CD4-positive, alpha-beta T cell treated with Interleukin-10 for 1 hour (primary cell): Measurements from ENCODE around the gene ZNF583.

ENCODE experiments used
- DNase-seq: peaks from one replicate; pipeline ENCODE4 v3.0.0-alpha.2; 2020

The ZNF583 gene

DNA sequence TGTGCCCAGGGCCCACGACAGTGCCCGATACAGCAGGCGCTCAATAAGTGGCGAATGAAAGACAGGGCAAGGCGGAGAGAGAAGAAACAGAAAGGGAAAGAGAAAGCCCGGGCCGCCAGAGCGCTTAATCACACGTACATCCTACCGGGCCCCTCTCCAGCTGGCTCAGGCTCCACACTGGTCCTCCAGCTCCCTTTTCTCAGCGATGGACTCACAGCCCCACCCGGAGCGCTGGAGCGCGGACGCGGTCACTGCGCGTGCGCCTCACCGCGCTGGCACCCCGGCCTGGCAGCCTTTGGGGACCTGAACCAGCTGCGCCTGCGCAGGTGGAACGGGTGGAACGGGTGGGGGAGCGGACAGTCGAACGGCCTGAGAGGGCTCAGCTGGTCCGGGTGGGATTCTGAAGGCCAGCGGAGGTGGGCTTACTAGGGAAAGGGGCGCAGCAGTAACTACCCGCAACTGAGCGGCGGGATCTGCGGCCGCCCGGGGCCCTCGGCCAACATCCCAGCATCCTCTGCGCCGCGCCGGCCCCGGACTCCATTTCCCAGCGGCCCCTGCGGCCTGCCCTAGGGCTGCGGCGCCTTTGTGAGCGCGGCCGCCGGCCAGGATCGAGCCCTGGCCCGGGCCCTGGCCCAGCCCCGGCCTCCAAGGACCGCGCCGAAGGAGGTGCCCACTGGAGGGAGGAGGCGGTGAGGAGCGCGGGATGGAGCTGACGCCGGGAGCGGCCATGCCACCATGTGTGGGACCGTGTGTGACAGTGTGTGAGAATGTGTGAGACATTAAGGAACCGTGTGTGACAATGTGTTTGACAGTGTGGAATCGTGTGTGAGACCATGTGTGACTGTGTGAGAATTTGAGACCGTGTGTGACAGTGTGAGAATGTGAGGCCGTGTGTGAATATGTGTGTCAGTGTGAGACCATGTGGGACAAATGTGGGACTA, at the start of gene ZNF583:
Gene ZNF583, plus strand, starts transcription at position 569 of the 941 bp plus-strand sequence. CDS start 2,783 bp downstream, outside the sequence.
- DNase-seq = peak; percentile 94

DNA sequence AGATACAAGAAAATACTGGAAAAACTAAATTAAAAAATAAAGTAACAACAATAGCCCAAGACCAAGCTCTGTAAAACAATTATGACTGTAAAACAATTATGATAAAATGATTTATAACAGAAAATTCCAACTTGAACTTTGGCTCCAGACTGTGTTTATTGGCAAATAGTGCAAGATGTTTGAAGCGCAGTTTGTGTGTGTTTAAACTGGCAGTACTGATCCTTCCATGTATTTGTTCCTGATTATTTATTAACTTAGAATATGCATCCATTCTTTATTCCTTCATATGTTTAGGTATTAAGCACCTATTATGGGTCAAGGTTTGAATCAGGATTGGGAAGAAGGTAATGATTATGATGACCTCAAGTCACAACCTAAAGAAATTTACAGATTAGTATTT, 48.6 kb upstream of the ZNF583 start:
- DNase-seq = no peak

DNA sequence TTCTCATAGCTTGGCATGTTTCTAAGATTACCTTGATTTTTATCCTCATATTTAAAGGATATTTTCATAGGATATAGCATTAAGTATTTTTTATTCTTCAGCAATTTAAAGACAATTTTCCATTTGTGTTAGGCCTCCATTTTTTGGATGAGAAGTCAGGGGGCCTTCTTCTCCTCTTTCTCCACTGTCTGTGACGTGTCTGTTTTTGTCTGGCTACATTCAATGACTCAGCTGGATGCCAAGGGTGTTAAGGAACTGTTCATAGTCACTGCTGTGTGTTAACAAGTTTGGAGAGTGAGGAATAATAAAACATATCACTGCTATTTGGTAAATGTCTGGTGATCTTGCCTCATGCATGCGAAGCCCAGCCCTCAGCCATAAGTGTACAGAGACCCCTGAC, 47.2 kb upstream of the ZNF583 start:
- DNase-seq = no peak

DNA sequence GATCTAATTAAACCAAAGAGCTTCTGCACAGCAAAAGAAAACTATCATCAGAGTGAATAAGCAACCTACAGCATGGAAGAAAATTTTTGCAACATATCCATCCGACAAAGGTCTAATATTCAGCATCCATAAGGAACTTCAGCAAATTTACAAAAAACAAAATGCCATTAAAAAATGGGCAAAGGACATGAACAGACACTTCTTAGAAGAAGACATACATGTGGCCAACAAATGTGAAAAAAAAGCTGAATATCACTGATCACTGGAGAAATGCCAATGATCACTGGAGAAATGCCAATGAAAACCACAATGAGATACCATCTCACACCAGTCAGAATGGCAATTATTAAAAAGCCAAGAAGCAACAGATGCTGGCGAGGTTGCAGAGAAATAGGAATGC, 43.3 kb upstream of the ZNF583 start:
- no peak for DNase-seq

DNA sequence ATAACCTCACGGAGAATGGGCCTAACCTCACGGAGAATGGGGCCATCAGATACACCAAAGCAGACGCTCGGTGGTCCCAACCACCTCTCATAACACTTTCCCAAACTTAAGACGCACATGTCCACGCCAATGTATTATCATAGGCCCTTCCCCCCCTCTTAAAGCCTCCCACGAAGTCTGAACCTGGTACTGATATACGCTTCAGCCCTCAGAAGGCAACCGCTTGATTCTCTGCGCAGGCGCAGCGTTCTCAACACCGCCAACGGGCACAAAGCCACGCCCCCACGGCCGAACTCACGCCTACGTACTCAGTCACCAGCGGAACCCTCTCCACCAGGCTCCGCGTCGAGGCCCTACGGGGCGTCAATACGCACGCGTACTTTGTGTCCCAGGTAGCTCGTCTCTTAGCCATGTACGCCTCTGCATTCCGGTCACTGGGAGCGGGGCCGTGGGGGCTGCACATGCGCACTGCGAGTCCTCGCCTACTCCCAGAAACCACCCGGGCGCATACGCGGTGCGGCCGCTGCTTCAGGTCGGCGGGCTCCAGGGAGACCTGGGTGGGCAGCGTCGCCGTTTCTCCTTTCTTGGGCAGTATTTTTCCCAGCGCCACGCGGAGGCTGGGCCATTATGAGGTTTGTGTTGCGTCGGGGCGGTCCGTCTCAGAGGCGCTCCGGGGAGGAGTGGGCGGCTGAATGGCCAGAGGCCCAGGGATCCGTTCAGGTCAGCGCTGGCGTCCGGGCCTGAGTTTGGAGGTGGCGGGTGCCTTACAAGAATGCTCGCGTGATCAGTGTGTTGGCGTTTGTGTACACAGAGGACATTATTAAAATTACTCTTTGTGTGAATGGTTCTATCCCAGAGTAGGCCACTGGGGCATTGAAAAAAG, 36.1 kb upstream of the ZNF583 start:
- DNase-seq = peak; percentile 82

DNA sequence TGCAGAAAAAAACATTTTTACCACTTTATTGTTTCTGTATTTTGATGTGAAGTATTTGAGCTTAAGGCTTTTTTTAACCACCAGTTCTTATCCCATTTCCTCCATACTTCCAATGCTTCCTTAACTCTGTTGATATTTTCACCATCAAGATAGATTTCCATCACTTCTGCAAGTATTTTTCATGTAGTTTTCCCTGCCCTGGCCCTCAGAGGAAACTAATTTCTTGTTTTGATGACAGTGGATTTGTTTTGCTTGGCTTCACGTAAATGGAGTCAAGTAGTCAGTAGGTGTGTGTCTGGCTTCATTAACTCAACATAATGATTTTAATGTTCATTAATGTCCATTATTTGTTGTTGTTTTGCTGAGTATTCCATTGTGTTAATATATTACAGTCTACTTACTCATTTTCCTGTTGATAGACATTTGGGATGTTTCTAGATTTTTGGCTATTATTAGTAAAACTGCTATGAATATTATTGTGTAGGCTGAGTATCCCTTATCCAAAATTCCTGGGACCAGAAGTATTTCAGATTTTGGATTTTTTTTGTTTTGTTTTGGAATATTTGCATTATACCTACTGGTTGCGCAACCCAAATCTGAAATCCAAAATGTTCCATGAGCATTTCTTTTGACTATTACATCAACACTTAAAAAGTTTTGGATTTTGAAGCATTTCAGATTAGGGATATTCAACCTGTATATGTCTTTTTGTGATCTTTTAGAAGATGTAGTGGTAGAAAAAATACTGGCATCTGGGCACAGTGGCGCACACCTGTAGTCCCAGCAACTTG, 34.1 kb upstream of the ZNF583 start:
- no peak for DNase-seq

DNA sequence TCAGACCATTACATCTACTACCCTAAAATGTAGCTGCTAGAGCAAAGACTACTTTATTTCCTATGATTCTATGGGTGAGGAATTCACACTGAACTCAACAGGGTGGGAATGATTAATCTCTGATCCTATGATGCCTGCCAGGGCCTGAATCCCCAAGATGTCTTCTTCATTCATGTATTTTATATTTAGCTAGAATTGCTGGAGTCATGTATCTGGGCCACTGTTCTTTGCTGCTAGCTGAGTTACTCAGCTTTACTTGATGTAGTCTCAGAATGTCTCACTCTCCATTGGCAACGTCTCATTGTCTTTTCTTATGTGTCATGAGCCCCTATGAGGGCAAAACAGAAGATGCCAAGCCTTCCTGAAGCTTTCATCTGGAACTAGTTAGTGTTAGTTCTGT, 31.9 kb upstream of the ZNF583 start:
- DNase-seq = no peak

DNA sequence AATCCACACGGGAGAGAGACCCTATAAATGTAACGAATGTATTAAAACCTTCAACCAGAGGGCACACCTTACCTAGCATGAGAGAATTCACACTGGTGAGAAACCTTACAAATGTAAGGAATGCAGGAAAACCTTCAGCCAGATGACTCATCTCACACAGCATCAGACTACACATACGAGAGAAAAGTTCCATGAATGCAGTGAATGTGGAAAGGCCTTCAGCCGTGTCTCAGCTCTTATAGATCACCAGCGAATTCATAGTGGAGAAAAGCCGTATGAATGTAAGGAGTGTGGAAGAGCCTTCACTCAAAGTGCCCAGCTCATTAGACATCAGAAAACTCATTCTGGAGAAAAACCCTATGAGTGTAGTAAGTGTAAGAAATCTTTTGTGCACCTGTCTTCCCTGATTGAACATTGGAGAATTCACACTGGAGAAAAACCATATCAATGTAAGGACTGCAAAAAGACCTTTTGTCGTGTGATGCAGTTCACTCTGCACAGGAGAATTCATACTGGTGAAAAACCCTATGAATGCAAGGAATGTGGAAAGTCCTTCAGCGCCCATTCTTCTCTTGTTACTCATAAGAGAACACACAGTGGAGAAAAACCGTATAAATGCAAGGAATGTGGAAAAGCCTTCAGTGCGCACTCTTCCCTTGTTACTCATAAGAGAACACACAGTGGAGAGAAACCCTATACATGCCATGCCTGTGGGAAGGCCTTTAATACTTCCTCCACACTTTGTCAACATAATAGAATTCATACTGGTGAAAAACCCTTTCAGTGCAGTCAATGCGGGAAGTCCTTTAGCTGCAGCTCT, 26.8 kb upstream of the ZNF583 start:
- DNase-seq = no peak

DNA sequence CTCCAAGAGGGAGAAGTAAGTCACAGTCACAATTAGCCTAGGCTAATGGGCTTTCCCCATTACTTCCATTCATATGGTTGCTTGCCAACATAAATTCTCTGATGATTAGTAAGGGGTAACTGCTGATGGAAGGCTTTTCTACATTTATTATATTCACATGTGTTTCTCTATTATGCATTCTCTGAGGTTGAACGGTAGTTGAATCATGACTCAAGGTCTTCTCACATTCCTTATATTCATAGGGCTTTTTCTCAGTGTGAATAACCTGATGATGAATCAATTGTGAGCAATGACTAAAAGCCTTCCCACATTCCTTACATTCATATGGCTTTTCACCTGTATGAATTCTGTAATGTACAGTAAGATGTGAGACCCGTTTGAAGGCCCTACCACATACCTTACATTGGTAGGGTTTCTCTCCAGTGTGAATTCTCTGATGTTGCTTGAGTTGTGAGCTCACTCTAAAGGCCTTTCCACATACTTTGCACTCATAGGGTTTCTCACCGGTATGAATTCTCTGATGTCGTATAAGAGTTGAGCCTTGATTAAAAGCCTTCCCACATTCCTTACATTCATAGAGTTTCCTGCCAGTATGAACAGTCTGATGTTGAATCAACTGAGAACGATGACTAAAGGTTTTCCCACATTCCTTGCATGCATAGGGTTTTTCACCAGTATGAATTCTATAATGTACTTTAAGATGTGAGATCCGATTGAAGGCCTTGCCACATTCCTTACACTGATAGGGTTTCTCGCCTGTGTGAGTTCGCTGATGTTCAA, 20.1 kb upstream of the ZNF583 start:
- no peak for DNase-seq

DNA sequence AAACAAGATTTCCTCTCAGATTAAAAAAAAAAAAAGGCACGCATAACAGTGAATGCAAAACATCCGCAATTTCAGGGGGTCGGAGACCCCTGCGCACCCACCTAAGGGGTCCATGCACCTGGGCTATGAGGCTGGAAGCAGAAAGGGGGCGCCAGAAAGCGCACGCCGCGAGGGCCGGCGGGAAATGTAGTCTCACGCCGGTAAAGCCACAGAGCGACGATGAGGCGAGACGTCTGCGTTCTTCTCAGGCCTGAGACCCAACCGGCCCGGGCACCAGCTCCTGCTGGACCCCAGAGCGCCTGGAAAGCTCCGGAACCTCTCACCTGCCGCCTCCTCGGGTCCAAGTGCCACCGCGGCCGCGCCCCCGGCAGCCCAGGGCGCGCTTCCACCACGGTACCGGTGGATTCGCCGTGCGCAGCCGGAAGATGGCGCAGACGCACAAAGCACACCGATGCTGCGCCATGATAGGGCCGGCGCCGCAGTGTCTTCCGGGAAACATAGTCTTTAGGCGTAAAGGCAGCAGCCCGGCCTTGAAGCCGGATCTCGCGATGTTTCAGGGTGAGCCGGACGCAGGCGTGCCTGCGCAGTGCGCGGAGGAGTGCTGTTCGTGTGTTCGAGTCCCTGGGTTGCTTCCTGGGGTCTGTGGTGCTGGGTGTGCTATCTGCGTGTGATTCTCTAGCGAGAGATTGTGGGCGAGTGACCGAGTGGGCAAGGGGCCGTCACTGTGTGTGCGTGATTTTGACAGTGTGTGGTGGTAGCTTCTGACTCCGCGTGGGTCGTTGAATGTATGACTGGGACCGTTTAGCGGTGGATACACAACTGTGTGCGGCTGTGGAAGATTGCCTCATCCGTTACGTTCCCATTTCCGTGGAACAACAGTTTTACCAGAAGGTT, 10.8 kb upstream of the ZNF583 start, which contains the start of gene ZNF582:
Gene ZNF582, minus strand, starts transcription at position 416 of the 894 bp plus-strand sequence. CDS start 1,782 bp downstream, outside the sequence.
- DNase-seq = peak; percentile 95

DNA sequence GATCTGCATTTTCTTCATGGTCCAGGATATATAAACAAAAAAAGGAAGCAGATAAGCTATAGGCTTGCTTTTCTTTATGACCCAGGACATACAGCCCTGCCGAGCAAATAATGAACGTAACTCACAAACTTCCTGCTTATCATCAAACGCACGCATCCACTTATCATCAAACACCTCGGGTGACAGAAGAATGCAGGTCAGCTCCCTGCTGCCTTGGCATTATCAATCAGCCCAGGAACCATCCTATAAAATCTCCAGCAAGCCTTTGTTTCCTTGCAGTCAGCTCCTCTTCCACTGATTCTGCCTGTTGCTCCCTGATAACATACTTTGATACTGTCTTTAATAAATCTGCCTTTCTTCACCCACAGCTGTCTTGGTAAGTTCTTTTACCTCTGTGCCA, 5.3 kb upstream of the ZNF583 start:
- no peak for DNase-seq

DNA sequence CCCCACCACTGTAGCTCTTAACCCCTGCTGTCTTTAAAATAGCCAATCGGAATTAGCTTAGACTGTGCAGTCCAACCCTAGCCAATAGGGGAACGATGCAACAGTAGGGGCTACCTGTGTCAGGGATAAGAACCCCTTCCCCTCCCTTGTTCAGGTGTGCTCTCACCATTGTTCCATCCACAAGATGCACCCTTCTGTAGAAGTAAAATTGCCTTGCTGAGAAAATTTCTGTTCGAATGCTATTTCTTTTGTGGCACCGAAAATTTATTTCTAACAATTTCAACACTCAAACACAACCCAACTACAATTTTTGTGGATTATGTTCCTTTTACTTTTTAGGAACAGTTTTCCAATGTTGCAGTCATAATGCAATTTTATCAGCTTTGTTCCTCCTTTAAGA, 3.6 kb upstream of the ZNF583 start:
- no peak for DNase-seq

DNA sequence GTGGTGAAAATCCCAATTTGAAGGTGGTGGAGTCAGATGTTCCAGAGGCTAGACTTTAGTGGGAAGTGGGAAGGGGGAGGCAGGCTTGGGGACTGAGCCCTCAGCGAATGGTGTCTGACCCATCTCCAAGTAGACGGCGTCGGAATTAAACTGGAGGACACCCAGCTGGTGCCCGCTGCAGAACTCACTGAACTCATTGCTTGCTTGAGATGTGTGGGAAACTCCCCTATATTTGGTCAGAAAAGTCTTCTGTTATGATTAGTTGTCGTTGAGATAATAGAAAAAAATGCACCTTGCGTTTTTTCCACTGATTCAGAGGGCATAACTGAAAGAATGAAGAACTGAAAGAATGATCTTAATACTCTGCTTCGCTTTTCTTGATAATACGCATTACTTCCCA, 871 bp upstream of the ZNF583 start:
- no peak for DNase-seq

DNA sequence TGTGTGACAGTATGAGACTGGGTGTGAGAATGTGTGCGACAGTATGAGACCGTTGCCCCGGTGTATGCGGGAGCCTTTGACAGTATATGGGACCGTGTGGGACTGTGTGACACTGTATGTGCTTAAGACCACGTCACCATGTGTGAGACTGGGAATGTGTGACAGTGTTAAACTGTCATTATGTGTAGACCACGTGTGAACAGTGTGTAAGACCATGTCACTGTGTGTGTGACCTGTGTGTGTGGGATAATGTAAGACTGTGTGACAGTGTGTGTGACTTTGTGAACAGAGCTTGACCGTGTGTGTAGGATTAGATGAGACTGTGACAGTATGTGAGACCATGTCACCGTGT, 549 bp downstream of the ZNF583 start:
- DNase-seq = no peak

DNA sequence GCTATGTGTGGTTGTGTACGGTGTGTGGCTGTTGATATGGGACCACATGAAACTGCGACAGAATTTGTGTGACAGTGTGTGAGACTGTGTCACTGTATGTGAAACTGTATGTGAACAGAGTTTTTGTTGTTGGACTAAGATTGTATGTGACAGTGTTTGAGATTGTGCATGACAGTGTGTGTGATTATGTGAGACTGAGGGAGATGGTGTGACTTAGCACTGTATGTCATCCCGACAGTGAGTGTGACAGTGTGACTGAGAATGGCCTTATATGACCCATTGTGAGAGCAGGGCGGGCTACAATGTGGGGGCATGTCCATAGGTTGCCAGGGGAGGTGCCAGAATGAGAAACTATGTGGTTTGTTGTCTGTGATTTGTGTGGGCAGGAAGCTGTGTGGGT, 930 bp downstream of the ZNF583 start:
- no peak for DNase-seq

DNA sequence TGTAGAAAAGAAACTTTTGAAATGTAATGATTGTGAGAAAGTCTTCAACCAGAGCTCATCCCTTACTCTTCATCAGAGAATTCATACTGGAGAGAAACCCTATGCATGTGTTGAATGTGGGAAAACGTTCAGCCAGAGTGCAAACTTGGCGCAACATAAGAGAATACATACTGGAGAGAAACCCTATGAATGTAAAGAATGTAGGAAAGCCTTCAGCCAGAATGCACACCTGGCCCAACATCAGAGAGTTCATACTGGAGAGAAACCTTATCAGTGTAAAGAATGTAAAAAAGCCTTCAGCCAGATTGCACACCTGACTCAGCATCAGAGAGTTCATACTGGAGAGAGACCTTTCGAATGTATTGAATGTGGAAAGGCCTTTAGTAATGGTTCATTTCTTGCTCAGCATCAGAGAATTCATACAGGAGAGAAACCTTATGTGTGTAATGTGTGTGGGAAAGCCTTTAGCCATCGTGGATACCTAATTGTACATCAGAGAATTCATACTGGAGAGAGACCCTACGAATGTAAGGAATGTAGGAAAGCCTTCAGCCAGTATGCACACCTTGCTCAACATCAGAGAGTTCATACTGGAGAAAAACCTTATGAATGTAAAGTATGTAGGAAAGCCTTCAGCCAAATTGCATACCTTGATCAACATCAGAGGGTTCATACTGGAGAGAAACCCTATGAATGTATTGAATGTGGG, 19.3 kb downstream of the ZNF583 start:
- DNase-seq = no peak

DNA sequence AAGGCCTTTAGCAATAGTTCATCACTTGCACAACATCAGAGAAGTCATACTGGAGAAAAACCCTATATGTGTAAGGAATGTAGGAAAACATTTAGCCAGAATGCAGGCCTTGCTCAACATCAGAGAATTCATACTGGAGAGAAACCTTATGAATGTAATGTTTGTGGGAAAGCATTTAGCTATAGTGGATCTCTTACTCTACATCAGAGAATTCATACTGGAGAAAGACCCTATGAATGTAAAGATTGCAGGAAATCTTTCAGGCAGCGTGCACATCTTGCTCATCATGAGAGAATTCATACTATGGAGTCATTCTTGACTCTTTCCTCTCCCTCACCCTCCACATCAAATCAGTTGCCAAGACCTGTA, 19.8 kb downstream of the ZNF583 start:
- no peak for DNase-seq

DNA sequence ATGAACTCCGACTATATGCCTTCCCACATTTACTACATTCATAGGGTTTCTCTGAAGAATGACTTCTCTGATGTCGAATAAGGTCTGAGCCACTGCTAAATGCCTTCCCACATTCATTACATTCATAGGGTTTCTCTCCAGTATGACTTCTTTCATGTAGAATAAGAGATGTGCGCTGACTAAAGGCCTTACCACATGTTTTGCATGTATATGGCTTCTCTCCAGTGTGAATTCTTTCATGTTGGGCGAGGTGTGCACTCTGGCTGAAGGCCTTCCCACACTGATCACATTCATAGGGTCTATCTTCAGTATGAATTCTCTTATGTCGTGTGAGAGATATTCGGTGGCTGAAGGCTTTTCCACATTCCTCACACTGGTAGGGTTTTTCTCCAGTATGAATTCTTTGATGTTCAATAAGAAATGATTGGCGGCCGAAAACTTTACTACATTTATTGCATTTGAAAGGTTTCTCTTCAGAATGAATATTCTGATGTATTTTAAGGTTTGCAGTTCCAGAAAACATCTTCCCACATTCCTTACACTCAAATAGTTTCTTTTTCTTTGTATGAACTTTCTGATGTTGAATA, 37.2 kb downstream of the ZNF583 start:
- DNase-seq = no peak

DNA sequence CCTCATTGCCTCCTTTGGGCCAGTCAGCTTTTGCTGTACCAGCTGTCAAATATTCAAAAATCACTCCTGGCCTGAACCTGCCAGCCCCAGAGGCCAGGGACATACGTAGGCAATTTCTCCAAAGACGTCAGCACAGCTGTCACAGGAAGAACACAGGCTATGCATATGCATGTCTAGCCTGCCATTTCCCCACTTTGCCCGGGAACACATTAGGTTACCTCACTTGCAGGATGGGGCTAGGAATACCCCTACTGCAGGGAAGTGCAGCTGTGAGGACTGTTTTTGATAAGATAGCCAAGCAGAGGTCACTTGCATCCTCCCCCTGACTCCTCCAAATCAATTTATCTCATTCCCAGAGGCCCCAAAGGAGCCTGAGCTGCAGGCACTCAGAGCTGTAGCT, 70.2 kb downstream of the ZNF583 start:
- no peak for DNase-seq
